ENCODE data around the gene TMEM81. TPM values are rescaled to one million over a fixed set of nuclear protein-coding genes. Genes with fewer than 3 reads are reported as not detected.

Gene TMEM81
- total RNA-seq: 3.1 TPM
- long read RNA-seq: 0 reads

DNA sequence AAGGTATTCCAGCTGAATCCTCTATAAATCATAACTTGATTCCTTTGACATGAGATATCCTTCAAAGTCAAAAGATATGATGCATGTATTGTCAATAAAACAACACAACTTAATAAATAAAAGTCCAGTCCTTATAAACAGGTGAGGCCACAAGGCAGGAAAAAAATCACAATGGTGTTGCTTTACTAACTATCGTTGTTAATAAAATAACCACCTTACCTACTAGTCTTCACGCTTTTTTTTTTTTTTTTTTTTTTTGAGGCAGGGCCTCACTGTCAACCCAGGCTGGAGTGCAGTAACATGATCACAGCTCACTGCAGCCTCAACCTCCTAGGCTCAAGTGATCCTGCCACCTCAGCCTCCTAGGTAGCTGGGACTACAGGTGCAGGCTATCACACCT lies at the start of gene TMEM81:
TMEM81 (minus strand) TSS at position 101 of the 400 bp plus-strand sequence. CDS start 140 bp downstream, outside the sequence.
- Histone ChIP-seq H3K36me3 (peaks cover 63% of the 10 kb centered on the region), H3K27ac (replicated peaks) (no peak within 1 kb of the TSS), H3K4me1 (no peaks in the 10 kb centered on the region), H3K27me3 (ENCODE audit: low read depth) (no peaks in the 10 kb centered on the region), H3K4me3 (no peak within 1 kb of the TSS), H3K9me3 (replicated peaks) (no peaks in the 10 kb centered on the region)
- no peak for DNase-seq
- intact Hi-C loops (cut with micrococcal nuclease): no loop called here
- TF ChIP-seq CTCF (IDR thresholded peaks at IDR 0.05; ENCODE audit: borderline replicate concordance): no peak

- no peak for DNase-seq
Measured at GRCh38 chr1:205133287-205133686, 49.0 kb upstream of the TMEM81 start.

GRCh38 chr1:205129447-205130029 lies 45.3 kb upstream of the TMEM81 start:
- Histone ChIP-seq H3K4me3 (no peak overlapping the region), H3K27ac (replicated peaks) (no peak overlapping the region), H3K4me1 (no peaks in the 10 kb centered on the region), H3K27me3 (ENCODE audit: low read depth) (no peaks in the 10 kb centered on the region), H3K9me3 (replicated peaks) (no peaks in the 10 kb centered on the region), H3K36me3 (no peaks in the 10 kb centered on the region)
- no peak for TF ChIP-seq CTCF (IDR thresholded peaks at IDR 0.05; ENCODE audit: borderline replicate concordance)
- intact Hi-C loops (cut with micrococcal nuclease): no loop called here
- no peak for DNase-seq

More at GRCh38 chr1:205133287-205133686, 49.0 kb upstream of the TMEM81 start:
- Histone ChIP-seq H3K27ac (replicated peaks) (no peak overlapping the region), H3K4me1 (no peaks in the 10 kb centered on the region), H3K27me3 (ENCODE audit: low read depth) (no peaks in the 10 kb centered on the region), H3K36me3 (no peaks in the 10 kb centered on the region), H3K9me3 (replicated peaks) (no peaks in the 10 kb centered on the region), H3K4me3 (no peak overlapping the region)
- TF ChIP-seq CTCF (IDR thresholded peaks at IDR 0.05; ENCODE audit: borderline replicate concordance): no peak
- intact Hi-C loops (cut with micrococcal nuclease): no loop called here

DNA sequence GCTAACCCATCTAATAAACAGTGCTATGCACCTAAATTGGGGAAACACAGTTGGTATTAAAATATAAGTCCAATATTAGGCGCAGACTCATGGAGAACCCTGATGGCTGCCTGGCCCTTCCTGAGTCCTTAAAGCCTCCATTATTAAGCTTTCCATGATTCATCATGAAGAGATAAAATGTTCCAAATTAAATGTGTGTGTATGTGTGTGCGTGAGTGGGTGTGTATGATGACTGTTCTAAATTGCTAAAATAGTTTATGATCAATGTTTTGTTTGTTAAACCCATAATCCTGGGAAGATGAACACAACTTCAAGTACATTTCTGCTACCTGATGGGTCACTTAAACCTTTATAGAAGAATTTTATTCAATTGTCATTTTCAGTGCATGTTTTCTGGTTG lies 43.8 kb upstream of the TMEM81 start:
- TF ChIP-seq CTCF (IDR thresholded peaks at IDR 0.05; ENCODE audit: borderline replicate concordance): no peak
- Histone ChIP-seq H3K36me3 (no peaks in the 10 kb centered on the region), H3K27me3 (ENCODE audit: low read depth) (no peaks in the 10 kb centered on the region), H3K9me3 (replicated peaks) (no peaks in the 10 kb centered on the region), H3K27ac (replicated peaks) (no peak overlapping the region), H3K4me3 (no peak overlapping the region), H3K4me1 (peaks cover 3% of the 10 kb centered on the region)
- intact Hi-C loops (cut with micrococcal nuclease): no loop called here
- no peak for DNase-seq

- Histone ChIP-seq H3K36me3 (no peaks in the 10 kb centered on the region), H3K9me3 (replicated peaks) (no peaks in the 10 kb centered on the region), H3K4me3 (no peak overlapping the region), H3K27ac (replicated peaks) (no peak overlapping the region), H3K27me3 (ENCODE audit: low read depth) (no peaks in the 10 kb centered on the region), H3K4me1 (peaks cover 7% of the 10 kb centered on the region)
- TF ChIP-seq CTCF (IDR thresholded peaks at IDR 0.05; ENCODE audit: borderline replicate concordance): no peak
- no peak for DNase-seq
- intact Hi-C loops (cut with micrococcal nuclease): no loop called here
Measured at GRCh38 chr1:205127646-205128045, 43.4 kb upstream of the TMEM81 start.

Data from left ventricle myocardium inferior (tissue), 1 donor.